Measurements from ENCODE around the gene MAPK11. TPM values are rescaled to one million over a fixed set of nuclear protein-coding genes. Genes with fewer than 3 reads are reported as not detected.

The MAPK11 gene
- polyA plus RNA-seq, 3 donors, result 0.81 TPM; not detected in 2

- H3K27ac Mint-ChIP-seq, result peak overlapping the region in 1 of 7 donors; percentile 50
- Histone ChIP-seq H3K27me3 (ENCODE audit: control insufficient read depth in 2 of 2, insufficient read depth in 2 of 2, low read length in 2 of 2) (no peaks in the 10 kb centered on the region), H3K4me2 (replicated peaks; ENCODE audit: extremely low read depth, low read length, poor library complexity, severe bottlenecking) (no peak overlapping the region), H2AFZ (ENCODE audit: insufficient read depth, low read depth, low read length, poor library complexity, severe bottlenecking) (no peak overlapping the region), H3K9ac (ENCODE audit: insufficient read depth, low read length, poor library complexity, severe bottlenecking) (no peak overlapping the region), H3K4me1 (ENCODE audit: control insufficient read depth in 1 of 2, insufficient read depth in 2 of 2, low read length in 2 of 2) (peaks cover 0 to 9% of the 10 kb centered on the region in 2 donors), H4K20me1 (ENCODE audit: insufficient read depth, low read length) (peaks cover 95% of the 10 kb centered on the region), H3K4me3 (replicated peaks in 1 of 3; ENCODE audit: low read depth in 2 of 3, low read length in 3 of 3) (no peak overlapping the region), H3K36me3 (replicated peaks in 1 of 2; ENCODE audit: control insufficient read depth in 1 of 2, insufficient read depth in 2 of 2, low read length in 2 of 2) (peaks cover 82 to 90% of the 10 kb centered on the region in 2 donors), H3K27ac (ENCODE audit: low read depth in 1 of 2, low read length in 2 of 2) (no peak overlapping the region), H3K9me3 (replicated peaks in 1 of 2; ENCODE audit: control insufficient read depth in 1 of 2, insufficient read depth in 1 of 2, low read length in 2 of 2) (no peaks in the 10 kb centered on the region), H3K79me2 (ENCODE audit: insufficient read depth, low read length) (peaks cover 42% of the 10 kb centered on the region)
- H3K27me3 Mint-ChIP-seq (ENCODE audit: low read depth in 3 of 3), result no peaks in the 10 kb centered on the region
- TF ChIP-seq CTCF (IDR thresholded peaks at IDR 0.05), result no peak
- intact Hi-C loops (cut with micrococcal nuclease), result no loop called here
- H3K36me3 Mint-ChIP-seq, result peaks cover 67 to 92% of the 10 kb centered on the region in 2 donors
- H3K9me3 Mint-ChIP-seq, result no peaks in the 10 kb centered on the region
- H3K4me3 Mint-ChIP-seq, result no peak overlapping the region
- H3K4me1 Mint-ChIP-seq, result peaks cover 6% of the 10 kb centered on the region
- 93% methylated on average over 11 of the region's 15 CpGs for WGBS (ENCODE audit: insufficient coverage)
- DNase-seq, result no peak
Measured at GRCh38 chr22:50216055-50216683, 54.0 kb downstream of the MAPK11 start.

GRCh38 chr22:50215297-50216054 is 54.7 kb downstream of the MAPK11 start:
- Histone ChIP-seq H3K4me3 (replicated peaks in 1 of 3; ENCODE audit: low read depth in 2 of 3, low read length in 3 of 3) (no peak overlapping the region), H3K27me3 (ENCODE audit: control insufficient read depth in 2 of 2, insufficient read depth in 2 of 2, low read length in 2 of 2) (no peaks in the 10 kb centered on the region), H3K9ac (ENCODE audit: insufficient read depth, low read length, poor library complexity, severe bottlenecking) (no peak overlapping the region), H3K9me3 (replicated peaks in 1 of 2; ENCODE audit: control insufficient read depth in 1 of 2, insufficient read depth in 1 of 2, low read length in 2 of 2) (no peaks in the 10 kb centered on the region), H3K4me1 (ENCODE audit: control insufficient read depth in 1 of 2, insufficient read depth in 2 of 2, low read length in 2 of 2) (peaks cover 0 to 9% of the 10 kb centered on the region in 2 donors), H3K27ac (ENCODE audit: low read depth in 1 of 2, low read length in 2 of 2) (no peak overlapping the region), H4K20me1 (ENCODE audit: insufficient read depth, low read length) (peaks cover 100% of the 10 kb centered on the region), H3K79me2 (ENCODE audit: insufficient read depth, low read length) (peaks cover 48% of the 10 kb centered on the region), H3K36me3 (replicated peaks in 1 of 2; ENCODE audit: control insufficient read depth in 1 of 2, insufficient read depth in 2 of 2, low read length in 2 of 2) (peaks cover 82 to 90% of the 10 kb centered on the region in 2 donors), H2AFZ (ENCODE audit: insufficient read depth, low read depth, low read length, poor library complexity, severe bottlenecking) (no peak overlapping the region), H3K4me2 (replicated peaks; ENCODE audit: extremely low read depth, low read length, poor library complexity, severe bottlenecking) (no peak overlapping the region)
- no peaks in the 10 kb centered on the region for H3K9me3 Mint-ChIP-seq
- no peak for DNase-seq
- no peak for TF ChIP-seq CTCF (IDR thresholded peaks at IDR 0.05)
- 95% methylated on average over 12 of the region's 17 CpGs for WGBS (ENCODE audit: insufficient coverage)
- H3K4me1 Mint-ChIP-seq, result peaks cover 6% of the 10 kb centered on the region
- H3K4me3 Mint-ChIP-seq, result no peak overlapping the region
- H3K27ac Mint-ChIP-seq, result peak overlapping the region in 2 of 7 donors; percentile 50 to 52
- no peaks in the 10 kb centered on the region for H3K27me3 Mint-ChIP-seq (ENCODE audit: low read depth in 3 of 3)
- intact Hi-C loops (cut with micrococcal nuclease), result no loop called here
- H3K36me3 Mint-ChIP-seq, result peaks cover 69 to 92% of the 10 kb centered on the region in 2 donors

Other genes starting within 250 kb of the MAPK11 start
- gene TTLL8, start 212.1 kb downstream of the MAPK11 start, polyA plus RNA-seq, result not detected
- gene MLC1, start 185.0 kb downstream of the MAPK11 start, polyA plus RNA-seq, result 1 to 10 TPM; 1.6 to 3.6 (median 1.8) TPM
- under 1 TPM in 2 of 3 donors, not detected in 1; 0.18 to 0.35 TPM for gene MOV10L1, start 180.4 kb downstream of the MAPK11 start, polyA plus RNA-seq
- 1 to 10 TPM in 1 of 3 donors, under 1 TPM in 1, not detected in 1; 0.05 to 6.0 TPM for gene PANX2, start 99.6 kb downstream of the MAPK11 start, polyA plus RNA-seq
- gene TRABD, start 84.5 kb downstream of the MAPK11 start, polyA plus RNA-seq, result 100 to 1,000 TPM in 1 of 3 donors, 10 to 100 TPM in 2; 34.5 to 240 (median 39.3) TPM
- 10 to 100 TPM in 1 of 3 donors, 1 to 10 TPM in 2; 2.7 to 76.9 (median 8.7) TPM for gene SELENOO, start 69.4 kb downstream of the MAPK11 start, polyA plus RNA-seq
- 10 to 100 TPM in 1 of 3 donors, 1 to 10 TPM in 2; 3.7 to 72.8 (median 4.3) TPM for gene TUBGCP6, start 25.4 kb downstream of the MAPK11 start, polyA plus RNA-seq
- 100 to 1,000 TPM in 1 of 3 donors, 10 to 100 TPM in 1, 1 to 10 TPM in 1; 9.2 to 148 (median 13.7) TPM for gene HDAC10, start 19.1 kb downstream of the MAPK11 start, polyA plus RNA-seq
- gene MAPK12, start 8.7 kb downstream of the MAPK11 start, polyA plus RNA-seq, result 1 to 10 TPM in 1 of 3 donors, under 1 TPM in 2; 0.06 to 3.2 (median 0.13) TPM
- 100 to 1,000 TPM in 1 of 3 donors, 10 to 100 TPM in 2; 38.2 to 368 (median 70.5) TPM for gene PLXNB2, start 37.3 kb upstream of the MAPK11 start, polyA plus RNA-seq
- 10 to 100 TPM in 1 of 3 donors, 1 to 10 TPM in 2; 1.7 to 10.6 (median 2.1) TPM for gene DENND6B, start 56.6 kb upstream of the MAPK11 start, polyA plus RNA-seq
- 10 to 100 TPM in 2 of 3 donors, 1 to 10 TPM in 1; 9.1 to 74.5 (median 10.3) TPM for gene PPP6R2, start 72.9 kb upstream of the MAPK11 start, polyA plus RNA-seq
- 10 to 100 TPM in 1 of 3 donors, 1 to 10 TPM in 2; 4.0 to 45.9 (median 6.2) TPM for gene SBF1, start 204.7 kb upstream of the MAPK11 start, polyA plus RNA-seq
- under 1 TPM in 1 of 3 donors, not detected in 2; 0.05 TPM for gene ADM2, start 211.2 kb upstream of the MAPK11 start, polyA plus RNA-seq
- gene MIOX, start 216.5 kb upstream of the MAPK11 start, polyA plus RNA-seq, result not detected
- gene LMF2, start 237.3 kb upstream of the MAPK11 start, polyA plus RNA-seq, result 100 to 1,000 TPM in 1 of 3 donors, 10 to 100 TPM in 2; 15.0 to 145 (median 16.6) TPM
- gene NCAPH2, start 237.8 kb upstream of the MAPK11 start, polyA plus RNA-seq, result 10 to 100 TPM; 12.5 to 23.6 (median 18.1) TPM

Measured in CD14-positive monocyte (primary cell).